ENCODE measurements around the gene NUP93. TPM values are rescaled to one million over a fixed set of nuclear protein-coding genes. Genes with fewer than 3 reads are reported as not detected.

Gene NUP93
- total RNA-seq, 2 donors from 2014 or later = 25.7 to 38.7 TPM

GRCh38 chr16:56895813-56896212, 165.9 kb downstream of the NUP93 start:
- H3K27ac ChIP-seq = no peak overlapping the region
- TF ChIP-seq CTCF (IDR thresholded peaks at IDR 0.05) = no peak
- DNase-seq (ENCODE audit: low spot score) (no peak), ATAC-seq (ENCODE audit: insufficient number of reproducible peaks, low FRiP score, low read depth) (no peak)
- no peaks in the 10 kb centered on the region for H3K36me3 ChIP-seq
- no peak overlapping the region for H3K4me3 ChIP-seq
- no peaks in the 10 kb centered on the region for H3K4me1 ChIP-seq (ENCODE audit: control insufficient read depth in 1 of 2, low read depth in 2 of 2)
- H3K27me3 ChIP-seq (replicated peaks; ENCODE audit: insufficient read depth) = no peaks in the 10 kb centered on the region
- H3K9me3 ChIP-seq = no peaks in the 10 kb centered on the region

- no peaks in the 10 kb centered on the region for H3K4me1 ChIP-seq (ENCODE audit: control insufficient read depth in 1 of 2, low read depth in 2 of 2)
- no peak overlapping the region for H3K4me3 ChIP-seq
- no peak overlapping the region for H3K27ac ChIP-seq
- no peak for ATAC-seq (ENCODE audit: insufficient number of reproducible peaks, low FRiP score, low read depth)
- H3K36me3 ChIP-seq = no peaks in the 10 kb centered on the region
- no peak for DNase-seq (ENCODE audit: low spot score)
- no peaks in the 10 kb centered on the region for H3K9me3 ChIP-seq
- H3K27me3 ChIP-seq (replicated peaks; ENCODE audit: insufficient read depth) = no peaks in the 10 kb centered on the region
- TF ChIP-seq CTCF (IDR thresholded peaks at IDR 0.05) = no peak
Observed at GRCh38 chr16:56896244-56896643, 166.3 kb downstream of the NUP93 start.

- no peaks in the 10 kb centered on the region for H3K27me3 ChIP-seq (replicated peaks; ENCODE audit: insufficient read depth)
- no peak overlapping the region for H3K4me3 ChIP-seq
- H3K27ac ChIP-seq = no peak overlapping the region
- DNase-seq (ENCODE audit: low spot score) (no peak), ATAC-seq (ENCODE audit: insufficient number of reproducible peaks, low FRiP score, low read depth) (no peak)
- no peaks in the 10 kb centered on the region for H3K36me3 ChIP-seq
- no peaks in the 10 kb centered on the region for H3K9me3 ChIP-seq
- no peak for TF ChIP-seq CTCF (IDR thresholded peaks at IDR 0.05)
- no peaks in the 10 kb centered on the region for H3K4me1 ChIP-seq (ENCODE audit: control insufficient read depth in 1 of 2, low read depth in 2 of 2)
Observed at GRCh38 chr16:56897026-56897799, 167.3 kb downstream of the NUP93 start.

- DNase-seq (ENCODE audit: low spot score) = no peak
- Histone ChIP-seq H3K27me3 (replicated peaks; ENCODE audit: insufficient read depth) (no peaks in the 10 kb centered on the region), H3K4me1 (ENCODE audit: control insufficient read depth in 1 of 2, low read depth in 2 of 2) (no peaks in the 10 kb centered on the region), H3K4me3 (no peak overlapping the region), H3K27ac (no peak overlapping the region), H3K36me3 (no peaks in the 10 kb centered on the region), H3K9me3 (no peaks in the 10 kb centered on the region)
- ATAC-seq (ENCODE audit: insufficient number of reproducible peaks, low FRiP score, low read depth) = no peak
- TF ChIP-seq CTCF (IDR thresholded peaks at IDR 0.05) = no peak
Observed at GRCh38 chr16:56898847-56899246, 168.9 kb downstream of the NUP93 start.

Other genes with a start within 250 kb of the NUP93 start
- gene BBS2, start 210.1 kb upstream of the NUP93 start, total RNA-seq = 10 to 100 TPM; 33.3 to 39.3 TPM
- not detected for gene MT4, start 165.1 kb upstream of the NUP93 start, total RNA-seq
- gene MT3, start 140.6 kb upstream of the NUP93 start, total RNA-seq = not detected
- 100 to 1,000 TPM; 107 to 185 TPM for gene MT2A, start 121.5 kb upstream of the NUP93 start, total RNA-seq
- 100 to 1,000 TPM; 106 to 214 TPM for gene MT1E, start 104.3 kb upstream of the NUP93 start, total RNA-seq
- 10 to 100 TPM; 23.2 to 53.6 TPM for gene MT1M, start 97.5 kb upstream of the NUP93 start, total RNA-seq
- gene MT1A, start 91.5 kb upstream of the NUP93 start, total RNA-seq = 100 to 1,000 TPM in 1 of 2 donors, 1 to 10 TPM in 1; 6.5 to 168 TPM
- gene MT1B, start 78.2 kb upstream of the NUP93 start, total RNA-seq = not detected
- 1 to 10 TPM; 3.1 to 3.9 TPM for gene MT1F, start 72.2 kb upstream of the NUP93 start, total RNA-seq
- gene MT1G, start 62.1 kb upstream of the NUP93 start, total RNA-seq = 10 to 100 TPM in 1 of 2 donors, not detected in 1; 34.7 TPM
- not detected for gene MT1H, start 60.3 kb upstream of the NUP93 start, total RNA-seq
- gene MT1X, start 47.7 kb upstream of the NUP93 start, total RNA-seq = 100 to 1,000 TPM; 308 to 320 TPM
- gene SLC12A3, start 135.1 kb downstream of the NUP93 start, total RNA-seq = not detected
- 100 to 1,000 TPM; 220 to 232 TPM for gene HERPUD1, start 202.0 kb downstream of the NUP93 start, total RNA-seq
- not detected for gene CETP, start 231.8 kb downstream of the NUP93 start, total RNA-seq